Fibroblast of upper back skin (primary cell): ENCODE measurements around the gene HAGH.
"Not testable (repeated sequence)": the region's sequence is repeated elsewhere in the genome, so short reads cannot be mapped to it uniquely, and the experiment has no call there.

Experiments
- DNase-seq: peaks from one replicate; pipeline ENCODE4 v3.0.0-alpha.2; 2013

HAGH gene

GRCh38 chr16:1810106-1810505, 16.5 kb downstream of the HAGH start:
- no peak for DNase-seq

GRCh38 chr16:1809281-1809801, 17.3 kb downstream of the HAGH start:
- DNase-seq: no peak

- no peak for DNase-seq
Observed at GRCh38 chr16:1808691-1809090, 17.9 kb downstream of the HAGH start.

- no peak for DNase-seq
Observed at GRCh38 chr16:1807626-1808025, 19.0 kb downstream of the HAGH start.

DNA sequence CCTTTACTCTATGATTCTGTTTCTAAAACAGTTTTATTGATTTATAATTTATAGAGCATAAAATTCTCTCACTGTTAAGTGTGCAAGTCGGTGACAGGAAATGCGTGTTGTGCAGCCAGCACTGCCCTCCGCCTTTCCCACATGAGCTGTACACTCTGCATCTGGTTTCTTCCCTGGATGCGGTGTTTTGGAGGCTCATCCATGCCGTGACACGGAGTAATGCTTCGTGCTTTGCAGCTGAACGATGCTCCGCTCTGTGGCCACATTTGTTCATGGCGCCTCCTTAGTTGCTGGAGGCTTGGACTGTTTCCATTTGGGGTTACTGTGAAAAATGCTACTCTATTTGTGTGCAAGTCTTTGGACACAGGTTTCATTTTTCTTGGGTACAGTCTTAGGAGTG, 25.9 kb downstream of the HAGH start:
- DNase-seq: no peak

DNA sequence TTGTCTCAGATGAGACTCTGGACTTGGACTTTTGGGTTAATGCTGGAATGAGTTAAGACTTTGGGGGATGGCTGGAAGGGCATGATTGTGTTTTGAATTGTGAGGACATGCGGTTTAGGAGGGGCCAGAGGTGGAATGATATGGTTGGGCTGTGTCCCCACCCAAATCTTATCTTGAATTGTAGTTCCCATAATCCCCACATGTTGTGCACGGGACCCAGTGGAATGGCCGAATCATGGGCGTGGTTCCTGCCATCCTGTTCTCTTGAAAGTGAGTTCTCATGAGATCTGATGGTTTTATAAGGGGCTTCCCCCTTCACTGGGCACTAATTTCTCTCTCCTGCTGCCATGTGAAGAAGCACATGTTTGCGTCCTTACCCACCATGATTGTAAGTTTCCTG, 27.4 kb downstream of the HAGH start:
- DNase-seq: not testable (repeated sequence)

DNA sequence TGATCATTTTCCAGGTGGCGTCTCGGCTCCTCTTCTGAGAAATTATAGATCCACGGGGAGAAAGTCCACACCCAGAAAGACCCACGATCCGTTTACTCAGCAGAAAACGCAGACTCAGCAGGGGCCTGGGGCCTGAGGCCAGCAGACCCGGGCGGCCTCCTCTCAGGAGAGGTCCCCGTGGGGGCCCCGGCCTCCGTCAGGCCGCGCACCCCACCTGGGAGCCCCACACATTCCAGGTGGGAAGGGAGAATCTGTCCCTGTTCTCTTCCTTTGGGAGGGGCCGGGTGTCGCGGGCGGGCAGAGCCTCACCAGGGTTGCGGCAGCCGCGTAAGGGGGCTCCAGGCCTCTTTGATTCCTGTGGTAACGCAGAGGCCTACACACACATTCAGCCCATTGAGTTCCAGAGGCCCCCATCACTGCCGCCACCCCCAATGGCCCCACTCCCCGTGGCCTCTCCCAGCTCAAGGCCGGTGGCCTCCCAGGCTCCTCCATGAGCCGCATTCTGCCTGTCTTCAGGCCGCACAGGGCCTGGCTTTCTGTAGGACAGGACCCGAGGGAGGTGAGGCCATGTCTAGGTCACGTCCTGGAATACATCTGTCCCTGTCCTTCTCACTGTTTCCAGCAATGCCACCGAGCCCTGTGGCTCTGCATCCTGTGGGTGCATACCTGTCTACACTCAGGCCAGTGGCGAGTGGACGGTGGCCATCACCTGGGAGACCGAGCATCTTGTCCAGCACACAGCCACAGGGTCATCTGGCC, 31.5 kb downstream of the HAGH start:
- no peak for DNase-seq

DNA sequence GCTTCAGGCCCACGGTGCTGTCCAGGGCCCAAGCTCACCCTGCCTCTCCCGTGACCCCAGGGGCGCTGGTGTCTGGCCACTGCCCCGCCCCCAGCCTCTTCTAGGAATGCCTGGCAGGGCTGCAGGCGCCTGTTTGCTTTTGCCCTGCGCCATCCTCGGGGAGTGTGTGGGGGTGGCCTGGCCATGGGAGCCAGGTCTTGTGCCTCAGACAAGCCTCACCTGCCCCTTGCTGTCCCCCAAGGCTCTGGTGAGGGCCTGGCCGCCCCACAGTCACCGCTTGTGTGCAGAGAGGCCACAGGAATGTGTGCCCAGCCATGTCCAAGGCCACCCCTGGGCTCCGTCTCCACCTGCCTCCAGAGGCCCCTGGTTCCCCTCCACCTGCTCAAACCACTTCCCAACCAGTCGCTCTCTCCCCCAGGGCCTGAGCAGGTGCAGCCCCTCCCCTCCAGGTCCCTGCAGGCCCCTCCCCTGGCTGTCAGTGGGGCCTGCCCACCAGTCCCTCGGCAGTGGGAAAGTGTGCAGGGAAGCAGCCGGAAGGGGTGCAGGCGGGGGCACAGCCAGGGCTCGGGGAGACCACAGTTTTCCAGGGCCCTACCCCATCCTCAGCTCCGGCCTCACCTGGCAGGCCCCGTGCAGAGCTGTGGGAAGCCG, 32.3 kb downstream of the HAGH start:
- no peak for DNase-seq

GRCh38 chr16:1793578-1794220, 32.9 kb downstream of the HAGH start, which contains the start of gene IGFALS:
Gene IGFALS, minus strand, starts transcription at chr16:1793705. Its CDS starts 53 bp downstream, at chr16:1793652.
- DNase-seq: no peak

DNA sequence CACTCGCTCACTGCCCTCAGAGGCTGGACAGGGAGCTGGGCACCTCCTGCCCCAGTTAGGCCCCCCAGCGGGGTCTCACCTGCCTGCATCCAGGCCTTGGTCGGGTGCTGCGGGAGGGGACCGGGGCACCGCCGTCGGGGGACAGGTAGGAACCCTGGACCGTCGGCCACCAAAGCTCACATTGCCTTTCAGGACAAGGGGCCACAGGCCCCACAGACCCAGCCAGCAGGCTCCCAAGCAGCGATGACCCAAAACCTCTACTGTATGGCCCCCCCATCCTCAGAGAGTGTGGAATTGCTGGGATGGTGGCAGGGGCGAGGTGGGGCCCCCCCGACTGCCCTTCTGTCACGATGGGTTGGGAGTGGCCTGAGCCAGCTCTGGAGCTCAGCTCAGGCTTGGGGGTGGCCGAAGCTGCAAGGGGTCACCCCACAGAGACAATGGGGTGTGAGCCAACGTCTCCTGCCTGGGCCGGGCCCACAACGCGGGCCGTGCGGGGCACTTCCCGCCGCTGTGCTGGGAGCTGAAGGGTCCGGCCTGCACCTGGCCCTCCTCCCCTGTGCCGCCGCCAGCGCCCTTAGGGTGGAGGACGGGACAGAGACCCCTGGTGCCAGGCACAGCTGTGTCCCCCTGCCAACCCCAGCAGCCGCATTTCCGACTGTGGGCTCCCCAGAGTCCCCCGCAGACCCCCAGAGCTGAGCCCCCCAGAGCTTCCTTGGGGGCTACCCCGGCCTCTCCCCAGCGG, 33.6 kb downstream of the HAGH start:
- DNase-seq: no peak

GRCh38 chr16:1791943-1792812, 34.4 kb downstream of the HAGH start:
- DNase-seq: no peak

DNA sequence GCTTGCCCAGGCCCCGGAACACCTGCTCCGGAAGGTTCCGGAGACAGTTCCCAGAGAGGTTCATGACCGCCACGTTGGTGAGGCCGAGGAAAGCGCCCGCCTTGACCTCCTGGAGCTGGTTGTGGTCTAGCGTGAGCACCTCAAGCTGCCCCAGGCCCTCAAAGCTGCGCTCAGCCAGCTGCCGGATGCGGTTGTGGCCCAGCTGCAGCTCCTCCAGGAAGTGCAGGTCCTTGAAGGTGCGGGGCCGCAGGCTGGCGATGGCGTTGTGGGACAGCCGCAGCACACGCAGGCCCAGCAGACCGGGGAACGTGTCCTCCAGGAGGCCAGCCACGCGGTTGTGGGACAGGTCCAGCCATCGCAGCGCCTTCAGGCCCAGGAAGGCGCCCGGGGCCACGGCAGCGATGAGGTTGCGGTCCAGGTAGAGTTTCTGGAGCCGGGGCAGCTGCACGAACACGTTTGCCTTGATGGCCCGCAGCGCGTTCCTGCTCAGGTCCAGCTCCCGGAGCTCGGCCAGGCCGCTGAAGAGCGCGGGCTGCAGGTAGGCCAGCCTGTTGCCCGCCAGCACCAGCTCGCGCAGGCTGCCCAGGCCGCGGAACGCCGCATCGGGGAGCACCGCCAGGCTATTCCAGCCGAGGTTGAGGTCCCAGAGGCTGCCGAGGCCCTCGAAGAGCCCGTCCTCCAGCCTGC, 35.2 kb downstream of the HAGH start:
- no peak for DNase-seq

- DNase-seq: no peak
Observed at GRCh38 chr16:1790611-1791255, 35.9 kb downstream of the HAGH start.

DNA sequence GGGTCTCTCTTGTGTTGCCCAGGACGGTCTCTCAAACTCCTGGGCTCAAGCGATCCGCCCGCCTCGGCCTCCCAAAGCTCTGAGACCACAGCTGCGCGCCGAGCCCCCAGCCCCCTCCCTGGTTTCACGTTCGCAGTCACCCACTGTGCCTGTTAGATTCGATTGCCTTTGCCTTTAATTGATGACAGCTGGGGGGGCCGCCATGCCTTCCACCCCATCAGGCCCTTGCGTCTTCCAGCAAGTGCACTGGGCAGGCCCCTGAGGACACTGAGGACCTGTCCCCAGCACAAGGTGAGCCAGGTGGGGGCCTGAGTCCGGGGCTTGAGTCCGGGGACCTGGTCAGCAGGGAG, 36.4 kb downstream of the HAGH start:
- DNase-seq: no peak

DNA sequence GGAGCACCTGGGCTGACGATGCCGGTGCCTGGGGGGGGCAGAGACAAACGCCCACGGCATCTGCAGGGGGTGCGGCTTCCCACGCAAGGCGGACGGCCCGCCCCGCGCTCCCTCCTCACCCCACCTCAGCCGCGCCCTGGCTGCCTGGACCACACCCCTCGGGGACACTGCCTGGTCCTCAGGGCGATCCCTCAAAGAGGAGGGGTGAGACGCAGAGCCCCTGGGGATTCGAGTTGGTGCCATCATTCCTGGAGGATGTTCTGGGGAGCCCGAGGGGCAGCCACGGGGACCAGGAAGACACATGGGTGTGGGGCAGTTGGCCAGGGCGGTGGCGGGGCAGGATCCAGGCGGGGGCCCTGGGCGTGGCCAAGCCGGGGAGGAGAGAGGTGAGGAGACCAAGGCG, 37.0 kb downstream of the HAGH start:
- DNase-seq: no peak

DNA sequence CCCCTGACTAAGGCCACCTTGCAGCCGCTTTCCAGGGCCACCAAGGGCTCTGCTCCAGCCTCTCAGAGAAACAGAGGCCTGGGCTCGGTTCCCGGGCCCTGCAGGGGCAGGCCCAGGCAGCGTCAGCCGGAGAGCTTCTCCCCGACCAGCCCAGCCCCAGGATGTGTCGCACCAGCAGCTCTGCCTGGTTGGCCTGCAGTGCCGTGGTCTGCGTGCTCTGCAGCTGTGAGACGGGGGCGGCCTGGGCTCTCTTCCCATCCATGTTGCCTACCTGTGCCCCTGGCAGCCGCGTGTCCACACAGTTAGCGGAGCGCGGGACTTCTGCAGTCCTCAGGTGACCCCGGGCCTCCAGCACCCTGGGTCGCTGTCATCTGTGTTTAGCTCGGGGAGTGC, 37.9 kb downstream of the HAGH start:
- DNase-seq: no peak

DNA sequence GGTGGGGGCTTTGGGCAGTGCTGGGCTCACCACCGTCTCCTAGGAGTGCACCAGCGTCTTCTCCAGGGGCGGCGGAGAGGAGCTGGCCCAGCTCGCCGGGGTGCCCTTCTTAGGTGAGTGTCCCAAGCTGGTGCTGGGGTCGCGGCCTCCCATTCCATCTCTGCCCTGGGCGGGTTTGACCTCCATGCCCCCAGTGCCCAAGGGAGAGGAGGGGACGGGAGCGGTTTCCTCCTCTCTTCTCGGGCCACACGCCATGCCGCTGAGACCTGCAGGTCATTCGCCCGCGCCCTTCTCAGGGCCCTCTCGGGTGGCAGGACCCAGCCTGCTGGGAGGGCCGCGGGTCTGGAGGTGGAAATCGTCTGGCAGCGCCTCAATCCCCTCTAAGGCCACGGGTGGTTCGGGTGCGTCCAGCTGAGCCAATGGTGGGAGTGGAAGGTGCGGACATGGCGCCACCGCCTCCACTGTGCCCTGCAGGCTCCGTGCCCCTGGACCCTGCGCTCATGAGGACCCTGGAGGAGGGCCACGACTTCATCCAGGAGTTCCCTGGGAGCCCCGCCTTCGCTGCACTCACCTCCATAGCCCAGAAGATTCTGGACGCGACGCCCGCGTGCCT, 38.4 kb downstream of the HAGH start:
- no peak for DNase-seq

DNA sequence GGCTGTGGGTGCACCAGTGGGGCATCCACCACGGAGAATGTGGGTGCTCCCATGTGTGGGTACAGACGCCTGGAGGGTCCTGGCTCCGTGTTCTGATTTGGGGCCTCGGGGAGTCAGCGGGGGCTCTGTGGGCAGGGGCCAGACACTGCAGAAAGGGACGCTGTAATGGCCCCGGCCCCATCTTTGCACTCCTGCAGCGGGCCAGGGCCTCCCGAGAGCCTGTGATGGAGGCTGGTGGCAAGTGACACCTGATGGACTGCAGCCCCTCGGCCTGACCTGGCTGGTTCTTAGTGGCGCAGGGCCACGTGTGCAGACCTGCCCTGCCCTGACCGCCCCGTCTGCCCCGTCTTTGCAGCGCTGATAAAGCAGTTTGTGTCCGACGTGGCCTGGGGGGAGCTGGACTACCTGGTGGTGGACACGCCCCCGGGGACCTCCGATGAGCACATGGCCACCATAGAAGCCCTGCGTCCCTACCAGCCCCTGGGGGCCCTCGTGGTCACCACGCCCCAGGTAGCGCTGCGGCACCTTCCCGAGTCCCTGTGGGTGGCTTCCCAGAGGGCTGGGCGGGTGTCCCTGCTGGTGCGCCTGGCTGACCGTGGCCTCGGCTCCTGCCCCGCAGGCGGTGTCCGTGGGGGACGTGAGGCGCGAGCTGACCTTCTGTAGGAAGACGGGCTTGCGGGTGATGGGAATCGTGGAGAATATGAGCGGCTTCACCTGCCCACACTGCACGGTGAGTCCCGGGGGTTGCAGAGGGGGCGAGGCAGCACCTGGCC, 39.1 kb downstream of the HAGH start:
- no peak for DNase-seq

- DNase-seq: no peak
Observed at GRCh38 chr16:1787056-1787321, 39.6 kb downstream of the HAGH start.
